HCT116 (cell line): ENCODE data around the gene CERS4. TPM values are rescaled to one million over a fixed set of nuclear protein-coding genes. Genes with fewer than 3 reads are reported as not detected.

Experiments used
- ATAC-seq: fragments of 200-7000 bp; cut with Tn5 transposase; 2 replicates; pipeline ENCODE4 v1.9.1; 2020; ENCODE audit warnings: mild to moderate bottlenecking, moderate library complexity
- BruUV-seq: library from RNA; stranded (reverse); fragments of 400-500 nt; replicated peaks from 2 replicates; lab custom pipeline; 2021; lab: Mats Ljungman, UMichigan
- CTCF ChIA-PET: fragments of 300-600 bp; sonication (Branson Sonifier 250); formaldehyde crosslinking; loops from one replicate; lab custom pipeline; 2021; ENCODE audit warnings: antibody characterized with exemption; lab: Charles Lee
- POLR2A ChIA-PET: fragments of 300-600, 350-600 bp; sonication (Branson Sonifier 250); formaldehyde crosslinking; loops from one replicate; lab custom pipeline; 2021; ENCODE audit warnings: antibody characterized with exemption; lab: Charles Lee
- RAD21 ChIA-PET, 2 experiments: fragments of 300-600 bp; sonication (Branson Sonifier 250); formaldehyde crosslinking; loops; one replicate each; lab custom pipeline; 2023; ENCODE audit warnings: low total read pairs in 2 of 2; ENCODE audit not compliant: uncharacterized antibody in 2 of 2, unreplicated experiment in 2 of 2, low non-redundant PET in 1 of 2; lab: Charles Lee
- DNase-seq: peaks from one replicate; pipeline ENCODE4 v3.0.0-alpha.2; 2010; ENCODE audit warnings: low read depth, low spot score
- H2AFZ ChIP-seq: fragments of 200-600 bp; shearing (Covaris generic), sonication (generic); 2 replicates; pipeline ENCODE4 v1.6.1; 2017; ENCODE audit warnings: low read depth, mixed run types, mixed read lengths, antibody characterized with exemption, low read length; ENCODE audit not compliant: poor library complexity, severe bottlenecking
- H3K27ac ChIP-seq: 2 replicates; pipeline ENCODE4 v1.5.1; 2012; ENCODE audit warnings: low read depth, low read length
- H3K27me3 ChIP-seq: fragments of 200-600 bp; sonication (generic); 2 replicates; pipeline ENCODE4 v1.6.1; 2016; ENCODE audit warnings: mixed run types, low read length, mixed read lengths; ENCODE audit not compliant: insufficient read depth
- H3K36me3 ChIP-seq, 2 experiments: fragments of 200-500 bp in 1 of 2; fragments of 200-600 bp in 1 of 2; sonication (Bioruptor generic) in 1 of 2; sonication (generic) in 1 of 2; 2 replicates each; pipeline versions ENCODE4 v1.5.1 to v1.6.1; 2014 to 2016; ENCODE audit warnings: low read length in 2 of 2, inconsistent platforms in 1 of 2, mixed read lengths in 1 of 2, mixed run types in 1 of 2; ENCODE audit not compliant: insufficient read depth in 2 of 2, control insufficient read depth in 1 of 2
- H3K4me1 ChIP-seq, 2 experiments: fragments of 200-600 bp in 1 of 2; sonication (generic) in 1 of 2; 2 replicates each; pipeline versions ENCODE4 v1.5.1 to v1.6.1; 2012 to 2017; ENCODE audit warnings: low read length in 2 of 2, inconsistent platforms in 1 of 2, mild to moderate bottlenecking in 1 of 2, mixed read lengths in 1 of 2, mixed run types in 1 of 2, moderate library complexity in 1 of 2; ENCODE audit not compliant: insufficient read depth in 2 of 2, control insufficient read depth in 1 of 2
- H3K4me2 ChIP-seq: fragments of 200-600 bp; sonication (generic); 2 replicates; pipeline ENCODE4 v1.6.1; 2017; ENCODE audit warnings: mixed run types, low read length, mixed read lengths
- H3K4me3 ChIP-seq, 2 experiments: fragments of 200-600 bp in 1 of 2; sonication (generic) in 1 of 2; replicated peaks in 1 of 2; 2 replicates each; pipeline ENCODE4 v1.5.1; 2011 to 2016; ENCODE audit warnings: low read length in 2 of 2, control low read depth in 1 of 2, low read depth in 1 of 2, mild to moderate bottlenecking in 1 of 2, mixed read lengths in 1 of 2, mixed run types in 1 of 2
- H3K79me2 ChIP-seq: fragments of 200-600 bp; sonication (generic); 2 replicates; pipeline ENCODE4 v1.6.1; 2017; ENCODE audit warnings: mild to moderate bottlenecking, mixed run types, low read length, moderate library complexity, mixed read lengths; ENCODE audit not compliant: insufficient read depth
- H3K9ac ChIP-seq: fragments of 200-600 bp; sonication (generic); 2 replicates; pipeline ENCODE4 v1.6.1; 2016; ENCODE audit warnings: low read length, mixed read lengths
- H3K9me2 ChIP-seq: fragments of 200-600 bp; sonication (generic), shearing (Covaris generic); 2 replicates; pipeline ENCODE4 v1.6.1; 2017; ENCODE audit warnings: mixed run types, mild to moderate bottlenecking, moderate library complexity; ENCODE audit not compliant: insufficient read depth
- H3K9me3 ChIP-seq, 2 experiments: fragments of 200-500 bp in 1 of 2; fragments of 200-600 bp in 1 of 2; sonication (Bioruptor generic) in 1 of 2; sonication (generic) in 1 of 2; 2 replicates each; pipeline ENCODE4 v1.6.1; 2014 to 2017; ENCODE audit warnings: low read length in 2 of 2, mixed read lengths in 2 of 2, inconsistent platforms in 1 of 2, low read depth in 1 of 2, mild to moderate bottlenecking in 1 of 2, mixed run types in 1 of 2, moderate library complexity in 1 of 2; ENCODE audit not compliant: control insufficient read depth in 1 of 2, insufficient read depth in 1 of 2
- H4K20me1 ChIP-seq: fragments of 200-600 bp; sonication (generic), shearing (Covaris generic); 2 replicates; pipeline ENCODE4 v1.6.1; 2017; ENCODE audit warnings: mixed run types, mild to moderate bottlenecking, moderate library complexity; ENCODE audit not compliant: insufficient read depth
- CBX3 ChIP-seq: IDR thresholded peaks from 2 replicates; pipeline ENCODE4 v1.6.1; 2012; ENCODE audit warnings: low read depth
- EGR1 ChIP-seq: IDR thresholded peaks from 2 replicates; pipeline ENCODE4 v1.6.1; 2012; ENCODE audit warnings: low read depth
- ELF1 ChIP-seq: IDR thresholded peaks from 2 replicates; pipeline ENCODE4 v1.6.1; 2012; ENCODE audit warnings: low read depth, borderline replicate concordance
- EZH2 ChIP-seq: fragments of 200-600 bp; sonication (generic); IDR thresholded peaks from 2 replicates; pipeline ENCODE4 v1.6.1; 2017; ENCODE audit warnings: antibody characterized with exemption, mixed run types
- EZH2phosphoT487 ChIP-seq: fragments of 200-600 bp; IDR thresholded peaks from 2 replicates; pipeline ENCODE4 v1.6.1; 2018; ENCODE audit warnings: antibody characterized with exemption, borderline replicate concordance
- FOSL1 ChIP-seq: IDR thresholded peaks from 2 replicates; pipeline ENCODE4 v1.6.1; 2012; ENCODE audit warnings: low read depth
- JUND ChIP-seq: IDR thresholded peaks from 2 replicates; pipeline ENCODE4 v1.6.1; 2012
- MAX ChIP-seq: IDR thresholded peaks from 2 replicates; pipeline ENCODE4 v1.6.1; 2012
- POLR2AphosphoS5 ChIP-seq: IDR thresholded peaks from 2 replicates; pipeline ENCODE4 v1.6.1; 2011; ENCODE audit warnings: mild to moderate bottlenecking, low read depth, low read length, moderate library complexity
- RAD21 ChIP-seq: IDR thresholded peaks from 2 replicates; pipeline ENCODE4 v1.6.1; 2012; ENCODE audit warnings: low read depth, mild to moderate bottlenecking
- REST ChIP-seq: IDR thresholded peaks from 2 replicates; pipeline ENCODE4 v1.6.1; 2012; ENCODE audit warnings: low read depth
- SRF ChIP-seq: IDR thresholded peaks from 2 replicates; pipeline ENCODE4 v1.6.1; 2012; ENCODE audit warnings: low read depth
- TCF7L2 ChIP-seq: IDR thresholded peaks from 2 replicates; pipeline ENCODE4 v1.7.0; 2011; ENCODE audit warnings: borderline replicate concordance, inconsistent platforms; ENCODE audit not compliant: insufficient read depth, insufficient read length; ENCODE audit errors: extremely low read depth
- YY1 ChIP-seq: IDR thresholded peaks from 2 replicates; pipeline ENCODE4 v1.6.1; 2011; ENCODE audit warnings: low read length, low read depth, moderate library complexity, mild to moderate bottlenecking; ENCODE audit not compliant: insufficient replicate concordance; ENCODE audit errors: extremely low read depth
- ZBTB33 ChIP-seq: IDR thresholded peaks from 2 replicates; pipeline ENCODE4 v1.6.1; 2011; ENCODE audit warnings: mild to moderate bottlenecking, low read length, moderate library complexity; ENCODE audit not compliant: insufficient replicate concordance; ENCODE audit errors: extremely low read depth
- ZFX ChIP-seq: fragments of 450-650 bp; IDR thresholded peaks from 2 replicates; pipeline ENCODE4 v1.6.1; 2017
- ZNF274 ChIP-seq: fragments of 200-500 bp; sonication (Bioruptor generic); IDR thresholded peaks from 2 replicates; pipeline ENCODE4 v1.6.1; 2014; ENCODE audit warnings: mild to moderate bottlenecking, low read depth, low read length, inconsistent platforms
- intact Hi-C: fragments of 100-400 bp; cut with micrococcal nuclease; formaldehyde crosslinking; loops from 2 replicates; pipeline ENCODE4 v1.10.0; 2022
- total RNA-seq: library from RNA; stranded (reverse); gene quantifications from one replicate; pipeline ENCODE4 v1.2.1, GENCODE V29; 2021; ENCODE audit not compliant: unreplicated experiment

CERS4 gene
- total RNA-seq, 1 experiment from 2014 or later = 26.0 TPM

GRCh38 chr19:8307965-8308866, 99.0 kb downstream of the CERS4 start, which contains the start of gene CD320 (continued):
- TF ChIP-seq REST (no peak), EZH2phosphoT487 (no peak), CBX3 (no peak), SRF (no peak), RAD21 (no peak)

- Histone ChIP-seq H3K4me1 (peaks cover 24 to 63% of the 10 kb centered on the region in 2 experiments), H3K27ac (peak overlapping the region; percentile 86), H3K36me3 (peaks cover 8 to 17% of the 10 kb centered on the region in 2 experiments; a peak in 3 of 4 replicates), H3K4me3 (peak overlapping the region; percentile 76 to 77), H3K9me2 (no peaks in the 10 kb centered on the region), H3K9me3 (no peaks in the 10 kb centered on the region), H4K20me1 (no peaks in the 10 kb centered on the region), H2AFZ (no peak overlapping the region), H3K79me2 (peaks cover 32% of the 10 kb centered on the region), H3K4me2 (peak overlapping the region; percentile 94), H3K9ac (peak overlapping the region; percentile 87), H3K27me3 (no peaks in the 10 kb centered on the region)
- ChIA-PET POLR2A (no interaction called here), CTCF (no interaction called here), RAD21 (no interaction called here)
- ATAC-seq = no peak
- DNase-seq = no peak
- BruUV-seq = no TSS peak
- intact Hi-C loops = no loop called here
- TF ChIP-seq JUND (no peak), CBX3 (no peak), POLR2AphosphoS5 (no peak), YY1 (no peak), ZFX (no peak), ELF1 (no peak), FOSL1 (no peak), EGR1 (no peak), RAD21 (no peak), TCF7L2 (no peak), SRF (no peak), ZNF274 (no peak), EZH2 (no peak), MAX (no peak), ZBTB33 (no peak)
Measured at GRCh38 chr19:8308891-8309291, 99.7 kb downstream of the CERS4 start.
